ENCODE results near the gene NUP214. TPM values are rescaled to one million over a fixed set of nuclear protein-coding genes. Genes with fewer than 3 reads are reported as not detected.

NUP214 gene
- polyA plus RNA-seq, 1 donor from 2014 or later, result 15.0 TPM

DNA sequence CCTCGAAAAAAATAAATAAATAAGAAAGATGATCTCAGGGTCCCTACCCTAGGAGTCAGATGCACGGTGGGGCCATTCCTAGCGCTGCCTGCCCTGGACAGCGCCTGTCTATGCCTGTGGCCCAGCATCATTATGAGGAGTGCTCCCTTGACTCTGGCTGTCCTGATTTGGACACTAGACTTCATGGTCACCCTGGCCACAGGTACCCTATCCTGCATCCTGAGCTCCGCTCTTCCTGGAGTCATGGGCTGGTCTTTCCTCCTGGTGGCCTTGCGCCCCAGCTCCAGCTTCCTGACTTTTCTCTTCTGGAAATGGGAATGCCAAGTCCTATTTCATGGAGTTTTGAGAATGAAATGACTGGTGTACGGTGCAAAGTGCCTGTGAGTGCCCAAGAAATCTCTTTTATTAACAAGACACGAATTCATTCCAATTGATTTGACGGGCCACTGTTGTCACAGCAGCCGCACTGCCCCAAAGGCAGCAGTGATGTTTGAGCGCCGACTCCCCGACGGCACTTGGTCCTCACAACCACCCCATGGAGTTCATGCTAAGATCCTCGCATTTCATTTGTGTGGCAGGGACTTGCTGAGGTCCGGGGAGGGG, 29.6 kb upstream of the NUP214 start:
- Histone ChIP-seq H3K4me3 (ENCODE audit: low read length) (peak overlapping the region; percentile 74), H3K36me3 (ENCODE audit: insufficient read depth, low read length) (no peaks in the 10 kb centered on the region), H3K27ac (ENCODE audit: low read length) (no peak overlapping the region), H3K4me2 (ENCODE audit: low read length) (no peak overlapping the region), H3K27me3 (ENCODE audit: insufficient read depth, low read depth, low read length) (peaks cover 20% of the 10 kb centered on the region), H2AFZ (ENCODE audit: low read depth, low read length) (no peak overlapping the region), H4K20me1 (ENCODE audit: insufficient read depth) (no peaks in the 10 kb centered on the region), H3K9me3 (ENCODE audit: low read length) (no peaks in the 10 kb centered on the region), H3K9ac (ENCODE audit: low read length) (no peak overlapping the region), H3K79me2 (replicated peaks; ENCODE audit: insufficient read depth, low read length) (no peaks in the 10 kb centered on the region), H3F3A (ENCODE audit: insufficient read depth, low read length, poor library complexity, severe bottlenecking) (peaks cover 3% of the 10 kb centered on the region), H3K9me2 (ENCODE audit: insufficient read depth, low read length) (no peaks in the 10 kb centered on the region)
- TF ChIP-seq TAF1 (IDR thresholded peaks at IDR 0.05; ENCODE audit: low read depth), result no peak
- TF ChIP-seq, protein P1, sequence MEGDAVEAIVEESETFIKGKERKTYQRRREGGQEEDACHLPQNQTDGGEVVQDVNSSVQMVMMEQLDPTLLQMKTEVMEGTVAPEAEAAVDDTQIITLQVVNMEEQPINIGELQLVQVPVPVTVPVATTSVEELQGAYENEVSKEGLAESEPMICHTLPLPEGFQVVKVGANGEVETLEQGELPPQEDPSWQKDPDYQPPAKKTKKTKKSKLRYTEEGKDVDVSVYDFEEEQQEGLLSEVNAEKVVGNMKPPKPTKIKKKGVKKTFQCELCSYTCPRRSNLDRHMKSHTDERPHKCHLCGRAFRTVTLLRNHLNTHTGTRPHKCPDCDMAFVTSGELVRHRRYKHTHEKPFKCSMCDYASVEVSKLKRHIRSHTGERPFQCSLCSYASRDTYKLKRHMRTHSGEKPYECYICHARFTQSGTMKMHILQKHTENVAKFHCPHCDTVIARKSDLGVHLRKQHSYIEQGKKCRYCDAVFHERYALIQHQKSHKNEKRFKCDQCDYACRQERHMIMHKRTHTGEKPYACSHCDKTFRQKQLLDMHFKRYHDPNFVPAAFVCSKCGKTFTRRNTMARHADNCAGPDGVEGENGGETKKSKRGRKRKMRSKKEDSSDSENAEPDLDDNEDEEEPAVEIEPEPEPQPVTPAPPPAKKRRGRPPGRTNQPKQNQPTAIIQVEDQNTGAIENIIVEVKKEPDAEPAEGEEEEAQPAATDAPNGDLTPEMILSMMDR (IDR thresholded peaks at IDR 0.05; ENCODE audit: poor library complexity, severe bottlenecking), result peak; percentile 32

DNA sequence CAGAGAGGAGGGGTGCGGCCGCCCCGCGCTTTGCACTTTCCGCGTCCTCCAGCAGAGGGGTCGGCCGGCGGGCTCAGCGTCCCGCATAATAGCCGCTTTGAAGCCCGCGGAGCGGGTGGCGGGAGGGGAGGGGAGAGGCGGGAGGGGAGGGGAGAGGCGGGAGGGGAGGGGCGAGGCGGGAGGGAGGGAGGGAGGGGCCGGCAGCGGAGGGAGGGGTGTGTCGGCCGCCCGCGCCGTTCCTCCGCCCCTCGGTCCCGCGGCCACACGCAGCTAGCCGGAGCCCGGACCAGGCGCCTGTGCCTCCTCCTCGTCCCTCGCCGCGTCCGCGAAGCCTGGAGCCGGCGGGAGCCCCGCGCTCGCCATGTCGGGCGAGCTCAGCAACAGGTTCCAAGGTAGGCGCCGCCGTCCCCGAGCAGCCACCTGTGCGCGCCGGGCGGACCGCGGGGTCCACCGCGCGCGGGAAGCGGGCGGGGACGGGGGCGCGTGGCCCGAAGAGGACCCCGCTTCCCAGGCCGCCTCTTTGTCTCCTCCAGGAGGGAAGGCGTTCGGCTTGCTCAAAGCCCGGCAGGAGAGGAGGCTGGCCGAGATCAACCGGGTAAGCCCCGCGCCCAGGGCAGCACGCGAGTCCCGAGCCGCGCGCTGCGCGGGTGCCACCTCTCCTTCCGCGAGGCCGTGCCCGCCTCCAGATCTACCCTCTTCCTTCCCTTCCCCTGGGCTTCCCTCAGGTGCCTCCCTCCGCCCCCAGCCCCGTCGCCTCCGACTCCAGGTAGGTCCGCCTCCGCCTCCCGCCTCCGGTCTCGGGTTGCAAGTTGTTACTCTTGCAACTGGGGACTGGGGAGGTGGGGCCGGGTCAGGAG, 28.9 kb upstream of the NUP214 start, which contains the start of gene AIF1L:
TSS of gene AIF1L (plus strand) at position 263 of the 857 bp plus-strand sequence. CDS start at position 362, 99 bp downstream.
- no peak within 1 kb of the TSS for H2AFZ ChIP-seq (ENCODE audit: low read depth, low read length)

More for the DNA sequence above, 28.9 kb upstream of the NUP214 start, which contains the start of gene AIF1L:
- Histone ChIP-seq H3K27me3 (ENCODE audit: insufficient read depth, low read depth, low read length) (peaks cover 20% of the 10 kb centered on the region), H3K9ac (ENCODE audit: low read length) (peak within 1 kb of the TSS; percentile 47), H3K79me2 (replicated peaks; ENCODE audit: insufficient read depth, low read length) (no peaks in the 10 kb centered on the region), H3K9me3 (ENCODE audit: low read length) (no peaks in the 10 kb centered on the region), H3K27ac (ENCODE audit: low read length) (no peak within 1 kb of the TSS), H3K4me3 (ENCODE audit: low read length) (peak within 1 kb of the TSS; percentile 74), H3F3A (ENCODE audit: insufficient read depth, low read length, poor library complexity, severe bottlenecking) (peaks cover 3% of the 10 kb centered on the region), H4K20me1 (ENCODE audit: insufficient read depth) (no peaks in the 10 kb centered on the region), H3K9me2 (ENCODE audit: insufficient read depth, low read length) (no peaks in the 10 kb centered on the region), H3K4me2 (ENCODE audit: low read length) (peak within 1 kb of the TSS; percentile 41), H3K36me3 (ENCODE audit: insufficient read depth, low read length) (no peaks in the 10 kb centered on the region)
- TF ChIP-seq EZH2 (IDR thresholded peaks at IDR 0.05; ENCODE audit: borderline replicate concordance, insufficient read depth, low read length, poor library complexity, severe bottlenecking) (peak; percentile 34), MXI1 (conservative IDR thresholded peaks at IDR 0.05; ENCODE audit: poor library complexity, severe bottlenecking) (peak; percentile 35), POLR2AphosphoS5 (IDR thresholded peaks at IDR 0.05) (peak; percentile 5), EP300 (conservative IDR thresholded peaks at IDR 0.05; ENCODE audit: poor library complexity, severe bottlenecking) (no peak)
- TF ChIP-seq, protein P1 (IDR thresholded peaks at IDR 0.05; ENCODE audit: poor library complexity, severe bottlenecking), result no peak
